Ishikawa (cell line): ENCODE data around the gene BACE2.

Experiments
- EGR1 ChIP-seq: IDR thresholded peaks from 2 replicates; pipeline ENCODE4 v1.6.1; 2012
- FOXM1 ChIP-seq: IDR thresholded peaks from 2 replicates; pipeline ENCODE4 v1.6.1; 2012; ENCODE audit warnings: low read depth, borderline replicate concordance
- RAD21 ChIP-seq: IDR thresholded peaks from 2 replicates; pipeline ENCODE4 v1.6.1; 2012; ENCODE audit warnings: low read depth
- TAF1 ChIP-seq: IDR thresholded peaks from 2 replicates; pipeline ENCODE4 v1.6.1; 2012; ENCODE audit warnings: low read depth, mild to moderate bottlenecking
- YY1 ChIP-seq: IDR thresholded peaks from 2 replicates; pipeline ENCODE4 v1.6.1; 2012; ENCODE audit warnings: low read depth

- TF ChIP-seq FOXM1 (no peak), EGR1 (no peak), TAF1 (no peak), RAD21 (no peak), YY1 (no peak)
Measured at GRCh38 chr21:41255190-41255589, 87.2 kb downstream of the BACE2 start.
